HEK293 (cell line): Measurements from ENCODE around the gene COMMD4.

Experiments used
- GLIS1 ChIP-seq: fragments of 450-650 bp; formaldehyde crosslinking; IDR thresholded peaks from 2 replicates; pipeline ENCODE4 v1.5.1; 2016; ENCODE audit warnings: missing biosample characterization, missing genetic modification characterization
- GLIS2 ChIP-seq: fragments of 450-650 bp; formaldehyde crosslinking; IDR thresholded peaks from 2 replicates; pipeline ENCODE4 v1.5.1; 2016; ENCODE audit warnings: missing biosample characterization, missing genetic modification characterization
- IKZF3 ChIP-seq: fragments of 450-650 bp; IDR thresholded peaks from 2 replicates; pipeline ENCODE4 v1.5.0; 2018; ENCODE audit warnings: missing biosample characterization, mild to moderate bottlenecking, missing genetic modification characterization, moderate library complexity
- KLF1 ChIP-seq: fragments of 450-650 bp; formaldehyde crosslinking; IDR thresholded peaks from 2 replicates; pipeline ENCODE4 v1.5.1; 2016; ENCODE audit warnings: missing biosample characterization, missing genetic modification characterization
- KLF16 ChIP-seq: fragments of 450-650 bp; formaldehyde crosslinking; IDR thresholded peaks from 2 replicates; pipeline ENCODE4 v1.5.1; 2017; ENCODE audit warnings: missing biosample characterization, missing genetic modification characterization
- OVOL3 ChIP-seq: fragments of 450-650 bp; formaldehyde crosslinking; IDR thresholded peaks from 2 replicates; pipeline ENCODE4 v1.5.1; 2016; ENCODE audit warnings: missing biosample characterization, missing genetic modification characterization
- REPIN1 ChIP-seq: fragments of 450-650 bp; formaldehyde crosslinking; IDR thresholded peaks from 2 replicates; pipeline ENCODE4 v1.5.1; 2017; ENCODE audit warnings: missing biosample characterization, missing genetic modification characterization, low read depth
- ZFP37 ChIP-seq: fragments of 450-650 bp; formaldehyde crosslinking; IDR thresholded peaks from 2 replicates; pipeline ENCODE4 v1.5.1; 2016; ENCODE audit warnings: missing biosample characterization, missing genetic modification characterization
- ZNF157 ChIP-seq: fragments of 450-650 bp; formaldehyde crosslinking; IDR thresholded peaks from 2 replicates; pipeline ENCODE4 v1.5.1; 2016; ENCODE audit warnings: missing biosample characterization, missing genetic modification characterization
- ZNF19 ChIP-seq: fragments of 450-650 bp; formaldehyde crosslinking; IDR thresholded peaks from 2 replicates; pipeline ENCODE4; 2016; ENCODE audit warnings: missing biosample characterization, missing genetic modification characterization, low read depth
- ZNF221 ChIP-seq: fragments of 450-650 bp; formaldehyde crosslinking; IDR thresholded peaks from 2 replicates; pipeline ENCODE4 v1.5.1; 2017; ENCODE audit warnings: missing biosample characterization, missing genetic modification characterization, borderline replicate concordance
- ZNF223 ChIP-seq: fragments of 450-650 bp; formaldehyde crosslinking; IDR thresholded peaks from 2 replicates; pipeline ENCODE4 v1.5.1; 2016; ENCODE audit warnings: missing biosample characterization, missing genetic modification characterization
- ZNF24 ChIP-seq: fragments of 450-650 bp; formaldehyde crosslinking; IDR thresholded peaks from 2 replicates; pipeline ENCODE4 v1.5.1; 2016; ENCODE audit warnings: missing biosample characterization, missing genetic modification characterization
- ZNF266 ChIP-seq: fragments of 450-650 bp; formaldehyde crosslinking; IDR thresholded peaks from 2 replicates; pipeline ENCODE4 v1.5.1; 2016; ENCODE audit warnings: missing biosample characterization, missing genetic modification characterization, low read depth
- ZNF473 ChIP-seq: fragments of 450-650 bp; formaldehyde crosslinking; IDR thresholded peaks from 2 replicates; pipeline ENCODE4 v1.5.1; 2017; ENCODE audit warnings: missing biosample characterization, missing genetic modification characterization
- ZNF501 ChIP-seq: fragments of 450-650 bp; formaldehyde crosslinking; IDR thresholded peaks from 2 replicates; pipeline ENCODE4 v1.5.1; 2016; ENCODE audit warnings: missing biosample characterization, missing genetic modification characterization
- ZNF530 ChIP-seq: fragments of 450-650 bp; formaldehyde crosslinking; IDR thresholded peaks from 2 replicates; pipeline ENCODE4 v1.5.1; 2016; ENCODE audit warnings: low read depth, missing biosample characterization, missing genetic modification characterization
- ZNF558 ChIP-seq: fragments of 450-650 bp; formaldehyde crosslinking; IDR thresholded peaks from 2 replicates; pipeline ENCODE4 v1.5.1; 2016; ENCODE audit warnings: missing biosample characterization, missing genetic modification characterization
- ZNF610 ChIP-seq: fragments of 450-650 bp; formaldehyde crosslinking; IDR thresholded peaks from 2 replicates; pipeline ENCODE4 v1.5.1; 2016; ENCODE audit warnings: missing biosample characterization, missing genetic modification characterization, borderline replicate concordance
- ZNF658 ChIP-seq: fragments of 450-650 bp; formaldehyde crosslinking; IDR thresholded peaks from 2 replicates; pipeline ENCODE4; 2016; ENCODE audit warnings: missing biosample characterization, missing genetic modification characterization
- ZNF664 ChIP-seq: fragments of 450-650 bp; formaldehyde crosslinking; IDR thresholded peaks from 2 replicates; pipeline ENCODE4 v1.5.1; 2016; ENCODE audit warnings: missing biosample characterization, missing genetic modification characterization
- ZNF76 ChIP-seq: fragments of 450-650 bp; formaldehyde crosslinking; IDR thresholded peaks from 2 replicates; pipeline ENCODE4; 2016; ENCODE audit warnings: low read depth, missing biosample characterization, missing genetic modification characterization, borderline replicate concordance
- ZNF792 ChIP-seq: fragments of 450-650 bp; formaldehyde crosslinking; IDR thresholded peaks from 2 replicates; pipeline ENCODE4 v1.5.1; 2016; ENCODE audit warnings: missing biosample characterization, missing genetic modification characterization
- ZSCAN30 ChIP-seq: fragments of 450-650 bp; IDR thresholded peaks from 2 replicates; pipeline ENCODE4 v1.5.1; 2018; ENCODE audit warnings: missing biosample characterization, mild to moderate bottlenecking, missing genetic modification characterization, moderate library complexity
- TF ChIP-seq, protein P1 (sequence below): fragments of 450-650 bp; formaldehyde crosslinking; IDR thresholded peaks from 2 replicates; pipeline ENCODE4 v1.5.1; 2017; ENCODE audit warnings: missing biosample characterization, missing genetic modification characterization
- TF ChIP-seq, protein P2 (sequence below): fragments of 450-650 bp; formaldehyde crosslinking; IDR thresholded peaks from 2 replicates; pipeline ENCODE4 v1.5.1; 2016; ENCODE audit warnings: missing biosample characterization, missing genetic modification characterization
- TF ChIP-seq, protein P3 (sequence below): fragments of 450-650 bp; formaldehyde crosslinking; IDR thresholded peaks from 2 replicates; pipeline ENCODE4 v1.5.1; 2016; ENCODE audit warnings: missing biosample characterization, missing genetic modification characterization
- TF ChIP-seq, protein P4 (sequence below): fragments of 450-650 bp; formaldehyde crosslinking; IDR thresholded peaks from 2 replicates; pipeline ENCODE4 v1.5.1; 2016; ENCODE audit warnings: missing biosample characterization, missing genetic modification characterization
- TF ChIP-seq, protein P5 (sequence below): sonication (generic); formaldehyde crosslinking; IDR thresholded peaks from 2 replicates; pipeline ENCODE4 v1.8.1; 2022; ENCODE audit warnings: mild to moderate bottlenecking, moderate library complexity, missing genetic modification reagents
- TF ChIP-seq, protein P6 (sequence below): fragments of 450-650 bp; formaldehyde crosslinking; IDR thresholded peaks from 2 replicates; pipeline ENCODE4 v1.5.1; 2016; ENCODE audit warnings: missing biosample characterization, missing genetic modification characterization

Gene COMMD4

DNA sequence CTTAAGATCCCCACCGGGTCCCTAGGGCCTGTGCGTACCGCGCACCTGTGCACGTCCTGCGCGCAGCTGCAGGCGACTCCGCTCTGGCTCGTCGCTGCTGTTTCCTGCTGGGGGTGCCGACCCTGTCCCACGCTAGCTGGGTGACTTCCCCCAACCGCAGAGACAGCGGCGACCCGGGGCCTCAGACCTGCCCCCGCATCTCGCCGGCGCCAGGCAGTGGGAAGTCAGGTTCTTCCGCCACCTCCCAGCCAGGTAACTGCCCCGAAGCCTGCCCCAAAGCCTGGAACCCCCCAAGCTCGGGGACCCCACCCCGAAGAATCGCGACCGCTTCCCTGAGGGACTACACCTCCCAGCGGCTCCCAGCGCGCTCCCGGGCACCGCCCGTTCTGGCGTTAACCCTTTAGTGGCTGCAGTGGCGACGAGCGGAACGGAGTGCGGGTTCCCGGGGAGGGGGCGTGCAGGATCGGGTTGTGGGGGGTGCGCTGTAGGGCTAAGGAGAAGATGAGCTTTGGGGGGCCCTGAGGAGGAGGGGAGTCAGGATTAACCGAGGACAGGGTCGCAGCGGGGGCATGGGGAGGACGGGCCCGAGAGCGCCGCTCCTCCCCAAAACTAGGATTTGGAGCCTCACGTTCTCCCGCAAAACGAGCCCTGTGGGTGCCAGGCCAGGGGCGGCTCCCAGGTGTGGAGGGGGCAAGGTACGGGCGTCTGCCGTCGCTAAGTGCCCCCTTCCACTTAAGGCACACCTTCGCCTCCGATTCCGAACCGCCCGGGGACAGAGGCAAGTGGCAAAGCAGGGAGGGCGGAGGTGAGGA lies 11.6 kb downstream of the COMMD4 start (continued):
- TF ChIP-seq, protein P1, sequence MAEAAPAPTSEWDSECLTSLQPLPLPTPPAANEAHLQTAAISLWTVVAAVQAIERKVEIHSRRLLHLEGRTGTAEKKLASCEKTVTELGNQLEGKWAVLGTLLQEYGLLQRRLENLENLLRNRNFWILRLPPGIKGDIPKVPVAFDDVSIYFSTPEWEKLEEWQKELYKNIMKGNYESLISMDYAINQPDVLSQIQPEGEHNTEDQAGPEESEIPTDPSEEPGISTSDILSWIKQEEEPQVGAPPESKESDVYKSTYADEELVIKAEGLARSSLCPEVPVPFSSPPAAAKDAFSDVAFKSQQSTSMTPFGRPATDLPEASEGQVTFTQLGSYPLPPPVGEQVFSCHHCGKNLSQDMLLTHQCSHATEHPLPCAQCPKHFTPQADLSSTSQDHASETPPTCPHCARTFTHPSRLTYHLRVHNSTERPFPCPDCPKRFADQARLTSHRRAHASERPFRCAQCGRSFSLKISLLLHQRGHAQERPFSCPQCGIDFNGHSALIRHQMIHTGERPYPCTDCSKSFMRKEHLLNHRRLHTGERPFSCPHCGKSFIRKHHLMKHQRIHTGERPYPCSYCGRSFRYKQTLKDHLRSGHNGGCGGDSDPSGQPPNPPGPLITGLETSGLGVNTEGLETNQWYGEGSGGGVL (tag by site-specific recombination), result peak; percentile 95
- TF ChIP-seq ZNF558 (tag by site-specific recombination) (no peak), ZNF19 (tag by site-specific recombination) (no peak), ZNF610 (tag by site-specific recombination) (peak; percentile 85; the same call in 1 of the 2 replicates), ZNF157 (peak; percentile 34; the same call in 1 of the 2 replicates), ZNF266 (tag by site-specific recombination) (0 out of 2 replicates have a peak, but pooled peaks have one; percentile 6), ZNF76 (tag by site-specific recombination) (peak; percentile 92), OVOL3 (0 out of 2 replicates have a peak, but pooled peaks have one; percentile 11), ZNF221 (no peak), IKZF3 (tag by site-specific recombination) (peak; percentile 78; the same call in 1 of the 2 replicates), ZNF223 (tag by site-specific recombination) (no peak), ZNF792 (no peak; the same call in 1 of the 2 replicates), ZNF501 (tag by site-specific recombination) (peak; percentile 95; the same call in 1 of the 2 replicates), KLF1 (tag by site-specific recombination) (peak; percentile 97), GLIS1 (tag by site-specific recombination) (peak; percentile 69), ZSCAN30 (tag by site-specific recombination) (peak; percentile 58; the same call in 1 of the 2 replicates), ZNF530 (no peak), KLF16 (tag by site-specific recombination) (peak; percentile 98), GLIS2 (tag by site-specific recombination) (peak; percentile 98), ZNF664 (no peak), ZNF24 (tag by site-specific recombination) (peak; percentile 84), ZNF473 (tag by site-specific recombination) (no peak), ZNF658 (tag by site-specific recombination) (no peak), REPIN1 (tag by site-specific recombination) (no peak), ZFP37 (tag by site-specific recombination) (peak; percentile 94)
- TF ChIP-seq, protein P2, sequence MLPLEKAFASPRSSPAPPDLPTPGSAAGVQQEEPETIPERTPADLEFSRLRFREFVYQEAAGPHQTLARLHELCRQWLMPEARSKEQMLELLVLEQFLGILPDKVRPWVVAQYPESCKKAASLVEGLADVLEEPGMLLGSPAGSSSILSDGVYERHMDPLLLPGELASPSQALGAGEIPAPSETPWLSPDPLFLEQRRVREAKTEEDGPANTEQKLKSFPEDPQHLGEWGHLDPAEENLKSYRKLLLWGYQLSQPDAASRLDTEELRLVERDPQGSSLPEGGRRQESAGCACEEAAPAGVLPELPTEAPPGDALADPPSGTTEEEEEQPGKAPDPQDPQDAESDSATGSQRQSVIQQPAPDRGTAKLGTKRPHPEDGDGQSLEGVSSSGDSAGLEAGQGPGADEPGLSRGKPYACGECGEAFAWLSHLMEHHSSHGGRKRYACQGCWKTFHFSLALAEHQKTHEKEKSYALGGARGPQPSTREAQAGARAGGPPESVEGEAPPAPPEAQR (tag by site-specific recombination), result peak; percentile 58; the same call in 1 of the 2 replicates
- TF ChIP-seq, protein P3, sequence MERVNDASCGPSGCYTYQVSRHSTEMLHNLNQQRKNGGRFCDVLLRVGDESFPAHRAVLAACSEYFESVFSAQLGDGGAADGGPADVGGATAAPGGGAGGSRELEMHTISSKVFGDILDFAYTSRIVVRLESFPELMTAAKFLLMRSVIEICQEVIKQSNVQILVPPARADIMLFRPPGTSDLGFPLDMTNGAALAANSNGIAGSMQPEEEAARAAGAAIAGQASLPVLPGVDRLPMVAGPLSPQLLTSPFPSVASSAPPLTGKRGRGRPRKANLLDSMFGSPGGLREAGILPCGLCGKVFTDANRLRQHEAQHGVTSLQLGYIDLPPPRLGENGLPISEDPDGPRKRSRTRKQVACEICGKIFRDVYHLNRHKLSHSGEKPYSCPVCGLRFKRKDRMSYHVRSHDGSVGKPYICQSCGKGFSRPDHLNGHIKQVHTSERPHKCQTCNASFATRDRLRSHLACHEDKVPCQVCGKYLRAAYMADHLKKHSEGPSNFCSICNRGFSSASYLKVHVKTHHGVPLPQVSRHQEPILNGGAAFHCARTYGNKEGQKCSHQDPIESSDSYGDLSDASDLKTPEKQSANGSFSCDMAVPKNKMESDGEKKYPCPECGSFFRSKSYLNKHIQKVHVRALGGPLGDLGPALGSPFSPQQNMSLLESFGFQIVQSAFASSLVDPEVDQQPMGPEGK (tag by site-specific recombination), result peak; percentile 99
- TF ChIP-seq, protein P4, sequence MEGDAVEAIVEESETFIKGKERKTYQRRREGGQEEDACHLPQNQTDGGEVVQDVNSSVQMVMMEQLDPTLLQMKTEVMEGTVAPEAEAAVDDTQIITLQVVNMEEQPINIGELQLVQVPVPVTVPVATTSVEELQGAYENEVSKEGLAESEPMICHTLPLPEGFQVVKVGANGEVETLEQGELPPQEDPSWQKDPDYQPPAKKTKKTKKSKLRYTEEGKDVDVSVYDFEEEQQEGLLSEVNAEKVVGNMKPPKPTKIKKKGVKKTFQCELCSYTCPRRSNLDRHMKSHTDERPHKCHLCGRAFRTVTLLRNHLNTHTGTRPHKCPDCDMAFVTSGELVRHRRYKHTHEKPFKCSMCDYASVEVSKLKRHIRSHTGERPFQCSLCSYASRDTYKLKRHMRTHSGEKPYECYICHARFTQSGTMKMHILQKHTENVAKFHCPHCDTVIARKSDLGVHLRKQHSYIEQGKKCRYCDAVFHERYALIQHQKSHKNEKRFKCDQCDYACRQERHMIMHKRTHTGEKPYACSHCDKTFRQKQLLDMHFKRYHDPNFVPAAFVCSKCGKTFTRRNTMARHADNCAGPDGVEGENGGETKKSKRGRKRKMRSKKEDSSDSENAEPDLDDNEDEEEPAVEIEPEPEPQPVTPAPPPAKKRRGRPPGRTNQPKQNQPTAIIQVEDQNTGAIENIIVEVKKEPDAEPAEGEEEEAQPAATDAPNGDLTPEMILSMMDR, result peak; percentile 84
- TF ChIP-seq, protein P5, sequence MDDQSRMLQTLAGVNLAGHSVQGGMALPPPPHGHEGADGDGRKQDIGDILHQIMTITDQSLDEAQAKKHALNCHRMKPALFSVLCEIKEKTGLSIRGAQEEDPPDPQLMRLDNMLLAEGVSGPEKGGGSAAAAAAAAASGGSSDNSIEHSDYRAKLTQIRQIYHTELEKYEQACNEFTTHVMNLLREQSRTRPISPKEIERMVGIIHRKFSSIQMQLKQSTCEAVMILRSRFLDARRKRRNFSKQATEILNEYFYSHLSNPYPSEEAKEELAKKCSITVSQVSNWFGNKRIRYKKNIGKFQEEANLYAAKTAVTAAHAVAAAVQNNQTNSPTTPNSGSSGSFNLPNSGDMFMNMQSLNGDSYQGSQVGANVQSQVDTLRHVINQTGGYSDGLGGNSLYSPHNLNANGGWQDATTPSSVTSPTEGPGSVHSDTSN (CRISPR knock-in tag), result no peak; the same call in 1 of the 2 replicates
- TF ChIP-seq, protein P6, sequence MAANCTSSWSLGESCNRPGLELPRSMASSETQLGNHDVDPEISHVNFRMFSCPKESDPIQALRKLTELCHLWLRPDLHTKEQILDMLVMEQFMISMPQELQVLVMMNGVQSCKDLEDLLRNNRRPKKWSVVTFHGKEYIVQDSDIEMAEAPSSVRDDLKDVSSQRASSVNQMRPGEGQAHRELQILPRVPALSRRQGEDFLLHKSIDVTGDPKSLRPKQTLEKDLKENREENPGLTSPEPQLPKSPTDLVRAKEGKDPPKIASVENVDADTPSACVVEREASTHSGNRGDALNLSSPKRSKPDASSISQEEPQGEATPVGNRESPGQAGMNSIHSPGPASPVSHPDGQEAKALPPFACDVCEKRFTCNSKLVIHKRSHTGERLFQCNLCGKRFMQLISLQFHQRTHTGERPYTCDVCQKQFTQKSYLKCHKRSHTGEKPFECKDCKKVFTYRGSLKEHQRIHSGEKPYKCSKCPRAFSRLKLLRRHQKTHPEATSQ, result peak; percentile 79
